ENCODE measurements around the gene CLRN1.

- TF ChIP-seq CTCF (IDR thresholded peaks at IDR 0.05; ENCODE audit: poor library complexity) (no peak), EZH2phosphoT487 (IDR thresholded peaks at IDR 0.05; ENCODE audit: low read depth, severe bottlenecking, unreplicated experiment) (no peak), EZH2 (IDR thresholded peaks at IDR 0.05; ENCODE audit: borderline replicate concordance) (no peak)
Observed at GRCh38 chr3:150899141-150899540, 73.4 kb downstream of the CLRN1 start.

All from hepatocyte (in vitro differentiated cells).